MG63 (cell line): ENCODE data around the gene HMCN2. TPM values are rescaled to one million over a fixed set of nuclear protein-coding genes. Genes with fewer than 3 reads are reported as not detected.

ENCODE experiments used
- DNase-seq: peaks from one replicate; pipeline ENCODE4 v3.0.0-alpha.2; 2020
- H3K27me3 ChIP-seq: fragments of 250-450 bp; sonication (Bioruptor Pico); 2 replicates; pipeline ENCODE4 v1.5.1; 2020; ENCODE audit warnings: mild to moderate bottlenecking, moderate library complexity
- H3K36me3 ChIP-seq: fragments of 250-450 bp; sonication (Bioruptor Pico); 2 replicates; pipeline ENCODE4 v1.5.1; 2020; ENCODE audit warnings: mild to moderate bottlenecking, moderate library complexity
- H3K4me3 ChIP-seq: fragments of 250-450 bp; sonication (Bioruptor Pico); 2 replicates; pipeline ENCODE4 v1.5.1; 2020; ENCODE audit warnings: mild to moderate bottlenecking, moderate library complexity
- H3K9me3 ChIP-seq: fragments of 250-450 bp; sonication (Bioruptor Pico); 2 replicates; pipeline ENCODE4 v1.5.1; 2020; ENCODE audit warnings: mild to moderate bottlenecking, moderate library complexity
- total RNA-seq: library from RNA; depleted of rRNA; stranded (reverse); fragments of >200 nt; shearing (Covaris generic); gene quantifications from 2 replicates; pipeline ENCODE4 v1.2.3, GENCODE V29; 2014; ENCODE audit warnings: low replicate concordance

HMCN2 gene
- total RNA-seq, 1 experiment from 2014 or later: 0.20 TPM

DNA sequence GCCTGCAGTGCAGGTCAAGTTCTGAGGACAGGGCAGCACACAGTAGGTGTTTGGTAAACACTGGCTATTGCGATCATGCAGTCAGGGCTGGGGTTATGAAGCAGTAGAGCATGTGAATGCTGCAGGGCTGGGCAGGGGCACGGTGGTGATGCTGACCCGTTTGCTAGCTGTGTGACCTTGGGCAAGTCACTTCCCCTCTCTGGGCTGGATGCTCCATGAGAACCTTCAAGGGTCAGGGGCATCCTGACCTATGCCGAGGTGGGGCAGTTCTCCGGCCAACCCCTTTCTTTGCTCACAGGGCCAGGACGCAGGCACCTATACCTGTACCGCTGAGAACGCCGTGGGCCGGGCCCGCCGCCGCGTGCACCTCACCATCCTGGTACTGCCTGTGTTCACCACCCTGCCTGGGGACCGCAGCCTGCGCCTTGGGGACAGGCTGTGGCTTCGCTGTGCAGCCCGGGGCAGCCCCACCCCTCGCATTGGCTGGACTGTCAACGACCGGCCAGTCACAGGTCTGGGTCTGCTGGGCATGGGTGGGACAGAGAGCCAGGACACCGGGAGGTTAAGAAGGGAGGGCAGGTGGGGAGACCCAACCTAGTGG, 140.2 kb downstream of the HMCN2 start:
- Histone ChIP-seq H3K9me3 (no peaks in the 10 kb centered on the region), H3K36me3 (no peaks in the 10 kb centered on the region), H3K4me3 (no peak overlapping the region), H3K27me3 (no peaks in the 10 kb centered on the region)
- DNase-seq: no peak

DNA sequence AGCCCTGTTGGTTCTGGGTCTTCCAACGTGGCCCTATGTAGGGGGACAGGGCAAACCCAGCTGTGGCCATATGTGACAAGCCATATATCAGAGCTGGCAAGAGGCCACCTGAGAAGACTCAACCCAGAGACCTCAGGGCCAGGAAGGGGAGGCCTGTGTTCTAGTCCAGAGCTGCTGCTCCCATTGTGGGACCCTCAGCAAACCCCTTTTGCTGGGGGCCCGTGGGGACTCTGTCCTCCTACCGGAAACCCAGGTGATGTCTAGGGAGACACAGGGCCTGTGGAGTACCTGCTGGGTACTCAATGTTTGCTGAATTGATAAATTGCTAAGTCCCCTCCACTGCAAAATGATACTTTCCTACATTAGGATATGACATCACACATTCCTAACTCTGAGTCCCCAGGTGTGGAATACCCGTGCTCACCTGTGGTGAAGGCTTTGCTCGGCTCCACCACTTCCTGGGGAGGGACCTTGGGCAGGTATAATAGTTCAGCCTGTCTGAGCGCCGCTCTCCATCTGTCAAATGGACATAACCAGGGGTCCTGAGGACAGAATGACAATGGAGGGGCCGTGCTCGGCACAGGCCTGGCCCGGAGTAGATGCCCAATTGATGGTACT, 140.8 kb downstream of the HMCN2 start:
- H3K27me3 ChIP-seq: no peaks in the 10 kb centered on the region
- no peaks in the 10 kb centered on the region for H3K9me3 ChIP-seq
- no peaks in the 10 kb centered on the region for H3K36me3 ChIP-seq
- no peak overlapping the region for H3K4me3 ChIP-seq
- no peak for DNase-seq

DNA sequence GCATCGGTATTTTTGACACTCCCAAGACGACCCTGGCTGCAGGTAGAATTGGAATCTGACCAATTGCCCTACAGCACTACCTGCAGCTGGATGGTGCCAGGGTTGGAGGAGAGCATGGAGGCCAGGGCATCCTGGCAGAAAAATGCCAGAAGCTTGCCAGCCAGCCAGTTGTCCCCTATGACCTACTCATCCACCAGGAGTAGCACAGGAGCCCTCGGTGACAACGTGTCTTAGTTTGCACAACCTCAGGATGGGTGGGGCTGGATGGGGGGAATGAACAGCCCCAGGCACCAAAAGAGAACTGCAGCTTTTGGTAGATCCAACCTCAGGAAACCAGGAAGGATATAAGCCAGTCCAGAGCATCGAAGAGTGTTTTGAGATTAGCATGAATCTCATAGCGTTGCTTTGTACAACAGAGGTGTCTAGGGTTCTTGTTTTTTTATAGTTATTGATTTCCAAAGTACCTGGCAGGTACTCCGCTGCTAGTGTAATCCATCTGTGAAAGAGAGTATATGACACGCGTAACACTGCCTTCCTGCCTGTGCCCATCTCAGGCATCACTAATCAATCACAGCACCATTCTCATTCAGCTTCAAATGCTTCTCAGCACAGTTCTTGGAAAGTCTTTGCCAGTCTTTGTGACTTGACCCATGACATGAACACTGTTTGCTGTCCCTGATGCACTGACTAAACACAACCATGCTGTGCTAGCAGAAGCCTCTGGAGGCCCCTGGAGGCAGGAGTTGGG, 142.5 kb downstream of the HMCN2 start:
- DNase-seq: no peak

DNA sequence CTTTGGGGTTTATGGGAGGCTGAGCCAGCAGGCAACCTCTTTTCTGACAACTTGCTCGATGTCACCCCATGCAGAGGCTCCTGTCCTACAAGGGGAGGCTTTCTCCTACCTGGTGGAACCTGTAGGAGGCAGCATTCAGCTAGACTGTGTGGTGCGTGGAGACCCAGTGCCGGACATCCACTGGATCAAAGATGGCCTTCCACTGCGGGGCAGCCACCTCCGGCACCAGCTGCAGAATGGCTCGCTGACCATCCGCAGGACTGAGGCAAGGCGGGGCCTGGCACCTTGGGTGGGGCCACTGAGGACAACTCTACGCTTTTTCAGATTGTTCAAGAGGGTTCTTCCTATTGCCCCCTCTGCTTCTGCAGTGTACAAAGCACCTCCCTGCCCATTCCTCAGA, 143.1 kb downstream of the HMCN2 start:
- H3K9me3 ChIP-seq: no peaks in the 10 kb centered on the region
- no peaks in the 10 kb centered on the region for H3K36me3 ChIP-seq
- H3K27me3 ChIP-seq: no peaks in the 10 kb centered on the region
- H3K4me3 ChIP-seq: no peak overlapping the region
- no peak for DNase-seq

More for the DNA sequence above, 142.5 kb downstream of the HMCN2 start:
- H3K9me3 ChIP-seq: no peaks in the 10 kb centered on the region
- H3K27me3 ChIP-seq: no peaks in the 10 kb centered on the region
- H3K4me3 ChIP-seq: no peak overlapping the region
- no peaks in the 10 kb centered on the region for H3K36me3 ChIP-seq

DNA sequence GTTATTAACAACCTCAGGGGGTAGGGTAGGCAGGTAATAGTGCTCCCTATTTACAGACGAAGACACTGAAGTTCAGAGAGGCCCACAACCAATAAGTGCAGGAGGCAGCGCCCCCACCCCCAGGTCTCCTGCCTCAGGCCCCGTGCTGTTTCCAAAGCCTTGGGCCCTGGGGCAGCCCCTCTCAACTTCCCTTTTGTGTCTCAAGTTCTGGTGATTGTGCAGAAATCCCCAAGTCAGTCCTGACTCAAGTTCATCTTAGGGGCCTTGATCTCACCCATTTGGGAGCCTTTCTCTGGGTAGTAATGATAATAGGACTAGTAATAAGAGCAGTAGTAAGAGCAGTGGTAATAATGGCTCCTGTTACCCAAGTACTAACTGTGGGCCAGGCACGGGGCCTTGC, 143.7 kb downstream of the HMCN2 start:
- Histone ChIP-seq H3K4me3 (no peak overlapping the region), H3K27me3 (no peaks in the 10 kb centered on the region), H3K36me3 (no peaks in the 10 kb centered on the region), H3K9me3 (no peaks in the 10 kb centered on the region)
- DNase-seq: no peak

DNA sequence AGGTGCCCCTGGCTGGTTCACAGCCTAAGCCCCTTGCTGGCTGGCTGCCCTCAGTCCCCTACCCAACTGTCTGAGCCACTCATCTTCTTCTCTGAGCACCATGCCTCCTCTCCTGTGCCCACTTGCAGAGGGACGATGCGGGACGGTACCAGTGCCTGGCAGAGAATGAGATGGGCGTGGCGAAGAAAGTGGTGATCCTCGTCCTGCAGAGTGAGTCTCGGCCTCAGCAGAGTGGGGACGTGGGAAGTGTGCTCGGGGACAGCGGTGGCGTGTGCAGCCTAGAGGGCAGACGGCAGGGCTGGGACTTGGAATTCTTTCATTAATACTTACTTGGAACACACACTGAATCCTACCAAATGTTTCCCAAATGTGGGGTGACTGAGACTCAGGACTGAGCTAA, 144.9 kb downstream of the HMCN2 start:
- H3K36me3 ChIP-seq: no peaks in the 10 kb centered on the region
- H3K9me3 ChIP-seq: no peaks in the 10 kb centered on the region
- H3K27me3 ChIP-seq: no peaks in the 10 kb centered on the region
- H3K4me3 ChIP-seq: no peak overlapping the region
- no peak for DNase-seq

DNA sequence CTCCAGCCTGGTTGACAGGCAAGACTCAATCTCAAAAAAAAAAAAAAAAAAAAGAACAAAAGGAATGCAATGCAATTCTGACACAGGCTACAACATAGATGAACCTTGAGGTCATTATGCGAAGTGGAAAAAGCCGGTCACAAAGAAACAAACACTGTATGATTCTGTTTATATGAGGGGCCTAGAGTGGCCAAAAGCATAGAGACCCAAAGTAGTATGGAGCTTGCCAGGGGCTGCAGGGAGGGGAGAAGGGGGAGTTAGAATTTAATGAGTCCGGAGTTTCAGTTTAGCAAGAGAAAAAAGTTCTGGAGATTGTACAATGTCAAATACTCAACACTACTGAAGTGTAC, 146.0 kb downstream of the HMCN2 start:
- Histone ChIP-seq H3K36me3 (no peaks in the 10 kb centered on the region), H3K9me3 (no peaks in the 10 kb centered on the region), H3K4me3 (no peak overlapping the region), H3K27me3 (no peaks in the 10 kb centered on the region)
- no peak for DNase-seq

DNA sequence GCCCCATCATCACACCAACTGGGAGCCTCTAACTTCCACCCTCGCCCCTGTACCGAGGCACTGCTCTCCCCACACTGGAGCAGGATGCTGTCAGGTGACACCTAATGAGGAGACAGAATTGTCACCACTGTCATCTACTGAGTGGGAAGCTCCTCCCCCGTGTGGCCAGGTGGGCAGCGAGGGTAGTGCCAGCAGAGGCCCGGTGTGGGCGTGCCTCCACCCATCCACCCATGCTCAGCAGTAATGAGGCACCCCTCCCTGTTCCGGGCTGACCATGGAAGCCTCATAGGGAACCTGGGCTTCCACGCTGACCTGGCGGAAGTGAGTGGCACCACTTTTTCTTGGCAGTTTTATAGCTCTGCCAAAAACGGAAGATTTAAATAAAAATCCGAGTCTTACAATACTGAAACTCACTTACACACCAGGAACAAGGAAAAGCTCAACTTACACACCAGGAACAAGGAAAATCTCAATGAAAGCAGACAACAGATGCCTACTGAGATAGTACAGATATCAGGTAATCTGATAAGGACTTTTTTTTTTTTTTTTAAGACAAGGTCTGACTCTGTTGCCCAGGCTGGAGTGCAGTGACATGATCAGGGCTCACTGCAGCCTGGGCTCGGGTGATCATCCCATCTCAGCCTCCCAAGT, 148.6 kb downstream of the HMCN2 start:
- no peaks in the 10 kb centered on the region for H3K9me3 ChIP-seq

DNA sequence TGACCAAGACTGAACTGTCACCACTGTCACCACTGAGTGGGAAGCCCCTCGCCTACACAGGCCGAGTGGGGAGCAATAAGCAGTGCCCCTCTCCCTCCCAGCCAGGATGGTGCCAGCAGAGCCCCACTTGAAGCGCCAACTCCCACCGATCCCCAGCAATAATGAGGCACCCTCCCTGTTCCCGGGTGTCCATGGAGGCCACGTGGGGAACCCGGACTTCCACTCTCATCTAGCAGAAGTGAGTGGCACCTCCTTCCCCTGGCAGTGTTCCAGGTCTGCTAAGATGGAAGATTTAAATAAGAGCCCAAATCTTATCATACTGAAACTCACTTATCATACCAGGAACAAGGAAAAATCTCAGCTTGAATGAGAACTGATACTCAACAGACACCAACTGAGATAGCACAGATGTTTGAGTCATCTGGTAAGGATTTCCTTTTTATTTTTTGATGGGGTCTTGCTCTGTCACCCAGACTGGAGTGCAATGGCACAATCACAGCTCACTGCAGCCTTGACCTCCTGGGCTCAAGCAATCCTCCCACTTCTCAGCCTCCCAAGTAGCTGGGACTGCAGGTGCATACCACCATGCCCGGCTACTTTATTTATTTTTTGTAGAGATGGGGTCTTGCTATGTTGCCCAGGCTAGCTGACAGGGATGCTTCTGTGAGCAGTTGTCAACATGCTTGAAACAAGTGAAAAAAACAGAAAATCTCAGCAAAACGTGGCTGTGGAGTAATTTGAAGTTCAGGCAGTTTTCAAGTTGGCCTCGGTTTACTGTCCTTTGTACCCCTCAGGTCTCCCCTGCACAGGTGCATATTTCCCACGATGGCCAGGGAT, 149.6 kb downstream of the HMCN2 start:
- DNase-seq: no peak
- Histone ChIP-seq H3K27me3 (no peaks in the 10 kb centered on the region), H3K36me3 (no peaks in the 10 kb centered on the region), H3K4me3 (no peak overlapping the region), H3K9me3 (no peaks in the 10 kb centered on the region)

More for the DNA sequence above, 148.6 kb downstream of the HMCN2 start:
- H3K4me3 ChIP-seq: no peak overlapping the region
- H3K27me3 ChIP-seq: no peaks in the 10 kb centered on the region
- DNase-seq: no peak
- no peaks in the 10 kb centered on the region for H3K36me3 ChIP-seq

DNA sequence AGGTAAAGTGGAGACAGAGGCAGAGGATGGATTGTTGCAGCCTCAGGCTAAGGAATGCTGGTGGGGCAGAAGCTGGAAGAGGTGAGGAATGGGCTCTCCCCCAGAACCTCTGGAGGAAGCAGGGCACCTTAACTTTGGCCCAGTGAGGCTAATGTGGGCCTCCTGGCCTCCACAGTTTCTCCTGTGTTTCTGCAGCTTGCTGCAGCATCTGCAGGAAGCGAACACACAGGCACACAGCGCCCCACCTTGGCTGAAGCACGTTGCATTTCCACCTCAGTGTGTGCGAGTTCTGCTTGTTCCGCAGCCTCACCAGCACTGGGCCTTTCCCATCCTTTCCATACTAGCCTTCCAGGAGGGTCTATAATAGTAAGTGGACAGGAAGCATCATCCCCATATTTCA, 152.0 kb downstream of the HMCN2 start:
- DNase-seq: no peak
- Histone ChIP-seq H3K4me3 (no peak overlapping the region), H3K9me3 (no peaks in the 10 kb centered on the region), H3K36me3 (no peaks in the 10 kb centered on the region), H3K27me3 (no peaks in the 10 kb centered on the region)

DNA sequence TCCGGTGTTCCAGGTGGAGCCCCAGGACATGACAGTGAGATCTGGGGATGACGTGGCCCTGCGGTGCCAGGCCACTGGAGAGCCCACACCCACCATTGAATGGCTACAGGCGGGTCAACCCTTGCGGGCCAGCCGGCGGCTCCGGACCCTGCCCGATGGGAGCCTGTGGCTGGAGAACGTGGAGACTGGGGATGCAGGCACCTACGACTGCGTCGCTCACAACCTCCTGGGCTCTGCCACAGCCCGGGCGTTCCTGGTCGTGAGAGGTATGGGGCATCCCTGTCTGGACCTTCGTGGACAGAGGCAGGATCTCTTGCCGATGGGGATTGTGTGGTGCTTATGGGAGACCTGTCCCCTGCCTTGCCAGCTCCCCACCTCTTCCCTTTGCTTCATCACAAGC, 153.2 kb downstream of the HMCN2 start:
- no peaks in the 10 kb centered on the region for H3K27me3 ChIP-seq
- no peak for DNase-seq
- H3K4me3 ChIP-seq: no peak overlapping the region
- H3K9me3 ChIP-seq: no peaks in the 10 kb centered on the region
- H3K36me3 ChIP-seq: no peaks in the 10 kb centered on the region

DNA sequence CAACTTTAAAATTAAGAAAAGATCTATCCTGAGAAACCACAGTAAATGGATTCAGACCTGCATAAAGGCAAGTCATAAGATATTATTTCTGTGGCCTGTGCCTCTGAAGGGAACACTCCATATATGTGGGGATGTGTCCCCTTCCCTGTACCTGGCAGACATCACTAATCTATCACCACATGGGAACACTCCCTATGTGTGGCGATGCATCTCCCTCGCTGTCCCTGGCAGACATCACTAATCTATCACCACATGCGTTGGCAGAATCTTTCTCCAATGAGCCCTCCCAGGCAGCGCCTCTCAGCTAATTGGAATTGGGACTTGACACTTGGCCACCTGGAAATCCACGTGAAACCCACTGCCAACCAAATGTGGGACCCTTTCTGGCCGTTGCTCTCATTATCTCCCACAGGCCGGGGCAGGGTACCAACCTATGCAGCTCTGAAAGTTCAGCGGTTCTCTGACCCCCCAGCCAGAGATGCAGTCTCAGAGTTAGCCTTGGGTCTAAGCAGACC, 154.0 kb downstream of the HMCN2 start:
- H3K9me3 ChIP-seq: no peaks in the 10 kb centered on the region
- H3K27me3 ChIP-seq: no peaks in the 10 kb centered on the region
- H3K36me3 ChIP-seq: no peaks in the 10 kb centered on the region
- no peak overlapping the region for H3K4me3 ChIP-seq
- no peak for DNase-seq

DNA sequence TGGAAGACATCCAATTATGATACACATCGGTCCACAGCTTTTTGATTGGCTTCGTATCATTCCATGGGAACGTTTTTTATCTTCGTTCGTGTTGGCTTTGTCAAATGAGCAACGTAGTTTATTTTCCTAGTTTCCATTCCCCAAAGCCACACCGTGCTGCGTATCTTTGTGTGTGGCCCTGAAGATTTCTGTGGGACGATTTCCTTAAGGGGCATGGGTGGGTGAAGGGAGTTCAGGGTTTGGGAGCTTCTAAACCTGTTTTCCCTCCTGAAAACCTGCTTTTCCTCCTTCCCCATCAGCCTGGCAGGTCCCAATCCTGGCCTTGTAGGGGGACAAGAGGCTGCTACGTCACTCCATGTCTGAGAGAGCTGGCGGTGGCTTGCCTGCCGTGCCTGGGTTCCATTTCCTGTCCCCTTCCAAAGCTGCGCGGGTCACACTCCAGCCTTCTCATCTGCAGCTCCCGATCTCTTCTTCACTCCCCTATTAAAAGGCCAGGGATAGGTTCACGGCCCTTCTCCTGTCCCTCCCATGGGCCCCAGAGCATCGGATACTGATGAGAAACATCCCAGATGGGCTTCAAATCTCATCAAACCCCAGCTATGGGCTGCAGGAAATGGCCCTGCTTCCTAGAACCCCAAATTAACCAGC, 155.7 kb downstream of the HMCN2 start:
- H3K4me3 ChIP-seq: no peak overlapping the region
- no peaks in the 10 kb centered on the region for H3K9me3 ChIP-seq
- no peaks in the 10 kb centered on the region for H3K27me3 ChIP-seq
- no peaks in the 10 kb centered on the region for H3K36me3 ChIP-seq
- DNase-seq: no peak

DNA sequence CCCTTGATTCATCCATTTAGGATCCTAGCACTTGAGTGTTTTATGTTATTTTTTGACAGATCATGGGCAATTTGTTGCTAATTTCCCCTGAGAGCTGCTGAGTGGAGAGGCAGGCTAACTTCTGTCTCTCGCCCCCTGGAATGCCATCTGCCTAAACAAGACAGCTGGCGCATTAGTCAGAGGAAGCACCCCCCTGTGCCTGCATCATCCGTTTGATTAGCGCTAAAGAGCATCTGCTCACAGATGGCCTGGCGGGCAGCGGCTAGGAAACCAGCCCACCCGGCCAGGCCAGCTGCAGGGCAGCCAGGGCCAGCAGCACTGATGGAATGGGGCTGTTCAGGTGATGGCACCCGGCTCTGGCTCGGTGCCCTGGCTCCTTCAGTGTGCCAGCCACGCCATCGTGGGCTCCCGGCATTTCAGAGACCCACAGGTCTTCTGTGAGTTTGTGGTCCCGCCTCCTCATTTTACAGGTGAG, 156.3 kb downstream of the HMCN2 start:
- Histone ChIP-seq H3K4me3 (no peak overlapping the region), H3K36me3 (no peaks in the 10 kb centered on the region), H3K9me3 (no peaks in the 10 kb centered on the region), H3K27me3 (no peaks in the 10 kb centered on the region)
- peak; percentile 93 for DNase-seq

DNA sequence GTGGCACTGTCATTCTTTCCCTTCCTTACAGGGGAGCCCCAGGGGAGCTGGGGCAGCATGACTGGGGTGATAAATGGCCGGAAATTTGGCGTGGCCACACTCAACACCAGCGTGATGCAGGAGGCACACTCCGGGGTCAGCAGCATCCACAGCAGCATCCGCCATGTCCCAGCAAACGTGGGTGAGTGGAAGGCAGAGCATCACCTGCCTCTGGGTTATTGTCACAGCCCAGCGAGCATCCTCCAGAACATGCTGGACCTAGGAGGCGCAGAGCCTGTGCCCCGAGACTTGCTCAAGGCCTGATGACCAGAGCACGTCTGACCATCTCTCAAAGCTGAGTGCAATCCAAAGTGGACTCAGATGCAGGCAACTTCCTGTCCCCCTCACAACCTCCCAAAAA, 157.0 kb downstream of the HMCN2 start:
- Histone ChIP-seq H3K27me3 (no peaks in the 10 kb centered on the region), H3K9me3 (no peaks in the 10 kb centered on the region), H3K4me3 (no peak overlapping the region), H3K36me3 (no peaks in the 10 kb centered on the region)
- no peak for DNase-seq

DNA sequence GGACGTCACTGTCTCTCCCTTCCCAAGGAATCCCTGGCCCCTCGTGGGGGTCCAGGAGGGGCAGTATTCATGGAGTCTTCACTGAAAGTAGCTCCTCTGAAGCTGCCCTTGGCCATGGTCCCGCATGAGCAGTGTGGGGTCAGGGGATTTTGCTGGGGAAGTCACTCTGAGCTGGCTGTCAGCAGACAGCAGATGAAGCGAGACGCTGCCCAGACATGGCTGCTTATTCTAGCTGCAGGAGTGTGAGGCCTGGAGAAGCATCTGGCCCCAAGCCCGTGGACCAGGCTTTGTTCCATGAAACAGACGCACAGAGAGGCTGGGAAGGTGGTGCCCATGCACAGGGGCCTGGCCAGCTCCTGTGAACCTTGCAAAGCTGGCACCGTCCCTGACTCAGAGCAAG, 157.7 kb downstream of the HMCN2 start:
- Histone ChIP-seq H3K9me3 (no peaks in the 10 kb centered on the region), H3K4me3 (no peak overlapping the region), H3K36me3 (no peaks in the 10 kb centered on the region), H3K27me3 (no peaks in the 10 kb centered on the region)
- peak; percentile 78 for DNase-seq
